ENCODE results near the gene MYLK4.
A peak's percentile ranks its signal among the peaks of the same experiment; 100 is the strongest.

Gene MYLK4

GRCh38 chr6:2633736-2634135 lies 117.0 kb downstream of the MYLK4 start:
- DNase-seq (ENCODE audit: low read depth, low spot score), result no peak

- peak; percentile 22 for DNase-seq (ENCODE audit: low read depth, low spot score)
Observed at GRCh38 chr6:2632976-2633584, 117.6 kb downstream of the MYLK4 start.

- no peak for DNase-seq (ENCODE audit: low read depth, low spot score)
Observed at GRCh38 chr6:2632368-2632767, 118.4 kb downstream of the MYLK4 start.

- DNase-seq (ENCODE audit: low read depth, low spot score), result peak; percentile 44
Observed at GRCh38 chr6:2630891-2631571, 119.7 kb downstream of the MYLK4 start.

- DNase-seq (ENCODE audit: low read depth, low spot score), result peak; percentile 52
Observed at GRCh38 chr6:2630359-2630758, 120.4 kb downstream of the MYLK4 start.

GRCh38 chr6:2626401-2626800 lies 124.3 kb downstream of the MYLK4 start:
- DNase-seq (ENCODE audit: low read depth, low spot score), result no peak

- no peak for DNase-seq (ENCODE audit: low read depth, low spot score)
Observed at GRCh38 chr6:2625581-2625980, 125.1 kb downstream of the MYLK4 start.

DNA sequence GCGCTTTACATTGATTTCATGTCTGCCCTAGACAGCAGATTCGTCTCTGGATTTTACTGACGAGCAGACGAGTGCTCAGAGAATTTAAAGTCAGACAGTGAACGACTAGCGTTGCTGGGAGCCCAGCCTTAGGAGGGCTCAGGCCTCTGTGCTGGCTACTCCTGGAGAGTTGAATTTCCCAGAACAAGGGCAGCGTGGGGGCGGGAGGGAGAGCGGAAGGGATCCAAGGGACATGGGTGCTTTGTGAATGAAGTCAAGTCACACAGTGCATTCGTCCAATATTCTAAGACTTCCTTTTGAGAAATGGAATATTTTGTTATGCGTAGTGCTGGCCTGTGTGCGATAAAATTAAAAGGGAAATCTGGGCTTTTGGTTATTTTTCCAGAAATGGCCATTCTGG lies 126.5 kb downstream of the MYLK4 start:
- no peak for DNase-seq (ENCODE audit: low read depth, low spot score)

DNA sequence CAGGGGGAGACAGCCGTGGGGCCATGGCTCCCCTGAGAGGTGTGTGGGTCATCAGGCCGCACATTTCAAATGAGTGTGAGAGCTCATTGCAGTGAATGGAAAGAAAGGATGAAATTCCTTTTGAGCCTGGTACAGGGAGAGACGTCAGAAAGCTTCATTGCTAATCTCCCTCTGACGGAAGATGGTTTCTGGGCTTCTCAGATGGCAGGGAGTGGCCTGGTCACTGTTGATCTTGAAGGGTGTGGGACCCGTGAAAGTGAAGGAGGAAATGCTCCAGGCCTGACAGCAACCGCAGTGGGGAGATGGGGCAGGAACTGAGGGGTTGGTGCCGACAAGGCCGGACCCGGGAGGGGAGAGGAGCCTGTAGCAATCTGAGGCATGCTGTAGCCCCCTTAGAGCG lies 127.4 kb downstream of the MYLK4 start:
- DNase-seq (ENCODE audit: low read depth, low spot score), result no peak

GRCh38 chr6:2622671-2623070 lies 128.1 kb downstream of the MYLK4 start:
- DNase-seq (ENCODE audit: low read depth, low spot score), result no peak

DNA sequence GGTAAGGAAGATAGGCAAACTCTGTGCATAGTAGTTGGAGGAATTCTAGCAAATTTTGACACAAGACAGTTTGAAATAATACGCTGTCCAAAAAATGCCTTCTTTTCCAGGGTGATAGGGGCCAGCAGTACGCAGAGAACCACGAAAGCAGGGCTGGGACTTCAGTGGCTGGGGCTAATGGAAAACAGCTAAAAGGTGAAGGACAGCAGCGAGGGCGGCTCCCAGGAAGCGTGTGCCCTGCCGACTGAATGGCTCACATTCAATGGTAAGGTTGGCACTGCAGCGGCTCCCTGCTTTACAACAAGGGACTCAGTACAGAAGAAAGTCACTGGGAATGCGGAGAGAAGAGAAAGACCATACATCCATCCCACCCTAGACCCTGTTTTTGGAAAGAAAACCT lies 131.1 kb downstream of the MYLK4 start:
- DNase-seq (ENCODE audit: low read depth, low spot score), result no peak

- no peak for DNase-seq (ENCODE audit: low read depth, low spot score)
Observed at GRCh38 chr6:2617729-2618128, 133.0 kb downstream of the MYLK4 start.

DNA sequence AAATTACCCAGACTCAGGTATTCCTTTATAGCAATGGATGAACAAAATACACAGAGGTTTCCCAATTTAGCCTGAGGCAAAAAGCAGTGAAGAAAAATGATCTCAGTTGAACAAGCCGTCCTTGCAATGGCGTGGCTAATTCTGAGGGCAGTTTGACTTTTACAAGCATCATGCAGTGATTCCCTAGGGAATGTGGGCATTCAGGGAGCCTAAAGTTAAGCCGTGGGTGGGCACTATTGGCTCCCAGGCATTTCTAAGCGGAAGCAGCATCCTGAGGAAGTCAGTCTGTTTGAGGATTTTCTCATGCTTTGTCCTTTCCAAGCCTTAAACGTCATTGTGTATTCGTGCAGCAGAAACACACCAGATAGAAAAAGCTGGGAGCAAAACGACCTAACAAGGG lies 133.9 kb downstream of the MYLK4 start:
- no peak for DNase-seq (ENCODE audit: low read depth, low spot score)

GRCh38 chr6:2615251-2615650 lies 135.5 kb downstream of the MYLK4 start:
- no peak for DNase-seq (ENCODE audit: low read depth, low spot score)

DNA sequence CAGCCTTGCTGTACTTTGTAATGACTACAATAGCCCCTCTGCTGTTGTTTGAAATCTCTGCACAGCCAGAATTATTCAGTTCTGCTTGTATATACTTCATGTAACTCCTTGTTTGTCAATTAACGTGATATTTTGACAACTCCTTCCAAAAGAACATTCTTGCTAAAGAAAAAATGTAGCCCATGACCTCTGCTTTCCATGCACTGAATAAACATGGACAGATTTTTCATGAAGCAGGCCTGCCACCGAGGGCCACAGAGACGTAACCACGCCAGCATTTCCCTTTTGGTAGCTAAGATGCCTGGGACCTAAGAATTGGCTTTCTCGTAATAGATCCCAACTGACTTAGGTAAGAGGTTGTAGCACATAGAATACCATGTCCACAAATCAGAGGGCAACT lies 135.9 kb downstream of the MYLK4 start:
- no peak for DNase-seq (ENCODE audit: low read depth, low spot score)

GRCh38 chr6:2614155-2614554 lies 136.6 kb downstream of the MYLK4 start:
- DNase-seq (ENCODE audit: low read depth, low spot score), result no peak
